ENCODE data around the gene MARCOL.
"Not testable (repeated sequence)": the region's sequence is repeated elsewhere in the genome, so short reads cannot be mapped to it uniquely, and the experiment has no call there.

The MARCOL gene

GRCh38 chr5:148267962-148268361, 29.6 kb downstream of the MARCOL start:
- no peak for DNase-seq (ENCODE audit: low read depth)

- peak; percentile 65 for DNase-seq (ENCODE audit: low read depth)
Observed at GRCh38 chr5:148268566-148268965, 30.2 kb downstream of the MARCOL start, which contains the start of gene SPINK13. TSS of gene SPINK13 (plus strand) at chr5:148268794. CDS start at chr5:148270073, 1,279 bp downstream.

- DNase-seq (ENCODE audit: low read depth), result not testable (repeated sequence)
Observed at GRCh38 chr5:148275129-148275528, 36.8 kb downstream of the MARCOL start.

- not testable (repeated sequence) for DNase-seq (ENCODE audit: low read depth)
Observed at GRCh38 chr5:148280893-148281292, 42.6 kb downstream of the MARCOL start.

- not testable (repeated sequence) for DNase-seq (ENCODE audit: low read depth)
Observed at GRCh38 chr5:148281336-148281735, 43.0 kb downstream of the MARCOL start.

GRCh38 chr5:148290271-148291195, 52.2 kb downstream of the MARCOL start:
- DNase-seq (ENCODE audit: low read depth), result peak; percentile 3

Data from stromal cell of bone marrow (primary cell).